T-helper 1 cell treated with Interleukin-12 subunit alpha and Interleukin-12 subunit beta and Interleukin-4 antibody, amounts not matched to agents 30 ng/mL and 1 ng/mL, for 36 hours (primary cell): ENCODE results near the gene CSNK2A3. TPM values are rescaled to one million over a fixed set of nuclear protein-coding genes. Genes with fewer than 3 reads are reported as not detected.
"Not testable (repeated sequence)": the region's sequence is repeated elsewhere in the genome, so short reads cannot be mapped to it uniquely, and the experiment has no call there.

Experiments
- intact Hi-C: fragments of 100-400 bp; cut with micrococcal nuclease; formaldehyde crosslinking; loops from one replicate; pipeline ENCODE4 v1.15.1; 2024
- total RNA-seq: library from RNA; stranded (reverse); gene quantifications from 2 replicates; pipeline ENCODE4 v1.2.3, GENCODE V29; 2022

Gene CSNK2A3
- 0.80 and 1.1 TPM in 2 replicates for total RNA-seq

GRCh38 chr11:11352878-11353277 is at the start of gene CSNK2A3:
Gene CSNK2A3, minus strand, starts transcription at chr11:11353250. Its CDS starts 131 bp downstream, at chr11:11353119.
- intact Hi-C loops, result not testable (repeated sequence)

- intact Hi-C loops, result loop anchor here (2.0 kb wide), 1 partner anchor 385 kb away; no protein-coding TSS in a partner anchor
Measured at GRCh38 chr11:11401960-11402535, 49.0 kb upstream of the CSNK2A3 start.

GRCh38 chr11:11400635-11401232 is 47.7 kb upstream of the CSNK2A3 start:
- intact Hi-C loops, result loop anchor here (2.0 kb wide), 1 partner anchor 386 kb away; no protein-coding TSS in a partner anchor

- intact Hi-C loops, result loop anchor here (2.0 kb wide), 1 partner anchor 387 kb away; no protein-coding TSS in a partner anchor
Measured at GRCh38 chr11:11400121-11400520, 47.1 kb upstream of the CSNK2A3 start.

GRCh38 chr11:11397781-11398180 is 44.7 kb upstream of the CSNK2A3 start:
- intact Hi-C loops, result no loop called here

- intact Hi-C loops, result no loop called here
Measured at GRCh38 chr11:11397036-11397415, 44.0 kb upstream of the CSNK2A3 start.

GRCh38 chr11:11396301-11397035 is 43.4 kb upstream of the CSNK2A3 start:
- intact Hi-C loops, result no loop called here

GRCh38 chr11:11395126-11395525 is 42.1 kb upstream of the CSNK2A3 start:
- intact Hi-C loops, result no loop called here

- intact Hi-C loops, result no loop called here
Measured at GRCh38 chr11:11394241-11394640, 41.2 kb upstream of the CSNK2A3 start.

- intact Hi-C loops, result no loop called here
Measured at GRCh38 chr11:11391796-11392463, 38.9 kb upstream of the CSNK2A3 start.

GRCh38 chr11:11391169-11391568 is 38.1 kb upstream of the CSNK2A3 start:
- intact Hi-C loops, result no loop called here

- intact Hi-C loops, result no loop called here
Measured at GRCh38 chr11:11390068-11390771, 37.2 kb upstream of the CSNK2A3 start.

- intact Hi-C loops, result no loop called here
Measured at GRCh38 chr11:11389238-11389637, 36.2 kb upstream of the CSNK2A3 start.

GRCh38 chr11:11387622-11388305 is 34.7 kb upstream of the CSNK2A3 start:
- intact Hi-C loops, result no loop called here

- intact Hi-C loops, result no loop called here
Measured at GRCh38 chr11:11387207-11387606, 34.2 kb upstream of the CSNK2A3 start.

GRCh38 chr11:11384829-11385228 is 31.8 kb upstream of the CSNK2A3 start:
- intact Hi-C loops, result no loop called here

GRCh38 chr11:11383995-11384394 is 30.9 kb upstream of the CSNK2A3 start:
- intact Hi-C loops, result no loop called here

- intact Hi-C loops, result no loop called here
Measured at GRCh38 chr11:11382858-11383532, 29.9 kb upstream of the CSNK2A3 start.

- intact Hi-C loops, result no loop called here
Measured at GRCh38 chr11:11381471-11382105, 28.5 kb upstream of the CSNK2A3 start.

GRCh38 chr11:11380883-11381282 is 27.8 kb upstream of the CSNK2A3 start:
- intact Hi-C loops, result no loop called here
